Muscle layer of duodenum (tissue), 2 donors: ENCODE data around the gene ARSB.

Experiments
- H3K27ac ChIP-seq: one replicate; pipeline ENCODE4 v1.7.0; 2013; ENCODE audit warnings: mild to moderate bottlenecking, low read length
- H3K27me3 ChIP-seq: one replicate; pipeline ENCODE4 v1.7.0; 2013; ENCODE audit warnings: low read depth, mild to moderate bottlenecking, control low read depth, low read length
- H3K36me3 ChIP-seq, 2 donors: one replicate each; pipeline ENCODE4 v1.7.0; 2013; ENCODE audit warnings: low read length in 2 of 2, control low read depth in 1 of 2, mild to moderate bottlenecking in 1 of 2; ENCODE audit not compliant: insufficient read depth in 2 of 2, control insufficient read depth in 1 of 2
- H3K4me1 ChIP-seq, 2 donors: one replicate each; pipeline ENCODE4 v1.7.0; 2013; ENCODE audit warnings: low read length in 2 of 2, mild to moderate bottlenecking in 2 of 2, control low read depth in 1 of 2, moderate library complexity in 1 of 2; ENCODE audit not compliant: insufficient read depth in 2 of 2, control insufficient read depth in 1 of 2
- H3K4me3 ChIP-seq, 2 donors: one replicate each; pipeline ENCODE4 v1.7.0; 2013; ENCODE audit warnings: low read length in 2 of 2, low read depth in 1 of 2, mild to moderate bottlenecking in 1 of 2
- H3K9me3 ChIP-seq, 2 donors: one replicate each; pipeline ENCODE4 v1.7.0; 2013; ENCODE audit warnings: low read length in 2 of 2, control low read depth in 1 of 2, mild to moderate bottlenecking in 1 of 2; ENCODE audit not compliant: control insufficient read depth in 1 of 2
- donor health status: healthy.

Gene ARSB

GRCh38 chr5:78795757-78796156 lies 189.4 kb downstream of the ARSB start:
- peaks cover 0 to 1% of the 10 kb centered on the region in 2 donors for H3K36me3 ChIP-seq
- H3K27ac ChIP-seq, result no peak overlapping the region
- H3K4me1 ChIP-seq, result no peaks in the 10 kb centered on the region
- H3K27me3 ChIP-seq, result no peaks in the 10 kb centered on the region
- H3K4me3 ChIP-seq, result no peak overlapping the region
- H3K9me3 ChIP-seq, result no peaks in the 10 kb centered on the region

DNA sequence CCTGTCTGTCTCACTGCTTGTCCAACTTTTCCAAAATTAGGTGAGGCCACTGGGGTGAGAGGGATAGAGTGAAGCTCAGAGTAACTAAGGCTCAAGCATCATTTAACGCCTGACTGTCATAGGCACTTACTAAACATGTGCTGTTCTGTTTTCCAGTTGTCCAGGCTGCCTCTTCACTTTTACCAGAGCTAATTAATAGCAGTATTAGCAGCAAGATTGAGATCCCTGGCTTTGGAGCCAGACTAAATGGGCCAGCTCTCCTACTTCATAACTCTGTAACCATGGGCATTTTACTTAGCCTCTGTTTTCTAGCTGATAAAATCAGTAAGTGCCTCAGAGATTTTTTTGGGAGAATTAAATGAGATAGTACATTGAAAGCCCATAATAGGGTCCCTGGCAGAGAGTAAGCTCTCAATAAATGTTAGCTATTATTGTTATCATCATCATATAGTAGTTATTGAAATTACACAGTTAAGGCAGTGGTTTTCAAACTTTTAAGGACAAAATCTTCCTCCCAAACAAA lies 190.4 kb downstream of the ARSB start:
- Histone ChIP-seq H3K27me3 (no peaks in the 10 kb centered on the region), H3K4me1 (no peaks in the 10 kb centered on the region), H3K4me3 (no peak overlapping the region), H3K9me3 (no peaks in the 10 kb centered on the region), H3K36me3 (no peaks in the 10 kb centered on the region), H3K27ac (no peak overlapping the region)

- Histone ChIP-seq H3K9me3 (no peaks in the 10 kb centered on the region), H3K4me1 (no peaks in the 10 kb centered on the region), H3K27me3 (no peaks in the 10 kb centered on the region), H3K4me3 (no peak overlapping the region), H3K27ac (no peak overlapping the region), H3K36me3 (no peaks in the 10 kb centered on the region)
Observed at GRCh38 chr5:78793907-78794662, 191.0 kb downstream of the ARSB start.

DNA sequence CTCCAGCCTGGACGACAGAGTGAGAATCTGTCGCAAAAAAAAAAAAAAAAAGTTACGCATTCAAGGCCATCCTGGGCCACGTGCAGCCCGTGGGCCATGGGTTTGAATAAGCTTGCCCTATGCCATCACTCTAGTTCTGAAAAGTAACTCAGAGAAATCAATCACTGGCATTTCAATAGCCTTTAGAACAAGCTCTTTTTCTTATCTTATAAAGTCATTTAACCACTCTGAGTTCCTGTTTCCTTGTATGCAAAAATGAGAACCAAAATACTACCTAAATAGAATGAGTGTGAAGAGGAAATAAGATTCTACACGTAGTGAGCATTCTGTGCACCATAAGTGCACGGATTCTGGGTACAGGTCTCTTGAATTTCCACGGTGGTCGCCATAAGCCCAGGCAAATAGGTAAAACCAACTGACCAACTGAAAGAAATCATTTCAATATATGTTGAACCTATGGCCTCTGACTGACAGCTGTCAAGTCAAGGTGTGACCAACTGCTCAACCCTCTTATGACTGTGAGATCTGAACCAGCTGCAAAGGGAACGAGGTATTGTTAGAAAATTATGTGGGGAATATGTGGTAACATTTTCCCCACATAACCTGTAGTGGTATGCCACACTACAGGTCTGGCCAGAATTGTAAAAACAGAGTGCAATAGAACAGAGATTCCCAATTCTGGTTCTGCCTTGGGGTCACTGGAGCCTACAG lies 192.6 kb downstream of the ARSB start:
- no peak overlapping the region for H3K4me3 ChIP-seq
- no peaks in the 10 kb centered on the region for H3K27me3 ChIP-seq
- H3K4me1 ChIP-seq, result peaks cover 0 to 8% of the 10 kb centered on the region in 2 donors
- H3K27ac ChIP-seq, result no peak overlapping the region
- H3K36me3 ChIP-seq, result no peaks in the 10 kb centered on the region
- H3K9me3 ChIP-seq, result no peaks in the 10 kb centered on the region

- H3K4me3 ChIP-seq, result no peak overlapping the region
- H3K27me3 ChIP-seq, result no peaks in the 10 kb centered on the region
- no peaks in the 10 kb centered on the region for H3K36me3 ChIP-seq
- no peaks in the 10 kb centered on the region for H3K9me3 ChIP-seq
- H3K4me1 ChIP-seq, result peaks cover 0 to 8% of the 10 kb centered on the region in 2 donors
- H3K27ac ChIP-seq, result no peak overlapping the region
Observed at GRCh38 chr5:78791501-78792100, 193.5 kb downstream of the ARSB start.

GRCh38 chr5:78787783-78788182 lies 197.3 kb downstream of the ARSB start:
- Histone ChIP-seq H3K9me3 (no peaks in the 10 kb centered on the region), H3K27me3 (no peaks in the 10 kb centered on the region), H3K36me3 (no peaks in the 10 kb centered on the region), H3K4me1 (peaks cover 0 to 8% of the 10 kb centered on the region in 2 donors), H3K4me3 (no peak overlapping the region), H3K27ac (no peak overlapping the region)

DNA sequence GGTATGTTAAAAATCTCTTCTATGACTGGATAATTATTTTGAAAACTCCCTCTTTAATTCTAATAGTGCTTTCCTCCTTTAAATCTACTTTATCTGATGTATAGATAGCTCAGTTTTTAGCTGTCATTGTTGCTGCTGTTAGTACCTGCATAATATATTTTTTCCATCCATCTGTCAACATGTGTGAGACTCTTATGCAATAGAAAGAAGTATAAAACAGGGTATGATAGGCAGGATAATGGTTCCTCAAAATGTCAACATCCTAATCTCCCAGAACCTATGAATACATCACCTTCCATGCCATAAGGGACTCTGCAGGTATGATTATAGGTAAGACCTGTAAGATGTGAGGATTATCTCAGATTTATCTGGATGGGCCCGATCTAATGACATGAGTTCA lies 199.7 kb downstream of the ARSB start:
- H3K27ac ChIP-seq, result no peak overlapping the region
- no peaks in the 10 kb centered on the region for H3K9me3 ChIP-seq
- H3K27me3 ChIP-seq, result no peaks in the 10 kb centered on the region
- H3K4me3 ChIP-seq, result no peak overlapping the region
- H3K4me1 ChIP-seq, result peaks cover 0 to 8% of the 10 kb centered on the region in 2 donors
- peaks cover 0 to 2% of the 10 kb centered on the region in 2 donors for H3K36me3 ChIP-seq

GRCh38 chr5:78783434-78784130 lies 201.5 kb downstream of the ARSB start:
- H3K4me3 ChIP-seq, result no peak overlapping the region
- peaks cover 0 to 8% of the 10 kb centered on the region in 2 donors for H3K4me1 ChIP-seq
- peaks cover 0 to 14% of the 10 kb centered on the region in 2 donors for H3K36me3 ChIP-seq
- H3K27ac ChIP-seq, result no peak overlapping the region
- H3K27me3 ChIP-seq, result no peaks in the 10 kb centered on the region
- H3K9me3 ChIP-seq, result no peaks in the 10 kb centered on the region

DNA sequence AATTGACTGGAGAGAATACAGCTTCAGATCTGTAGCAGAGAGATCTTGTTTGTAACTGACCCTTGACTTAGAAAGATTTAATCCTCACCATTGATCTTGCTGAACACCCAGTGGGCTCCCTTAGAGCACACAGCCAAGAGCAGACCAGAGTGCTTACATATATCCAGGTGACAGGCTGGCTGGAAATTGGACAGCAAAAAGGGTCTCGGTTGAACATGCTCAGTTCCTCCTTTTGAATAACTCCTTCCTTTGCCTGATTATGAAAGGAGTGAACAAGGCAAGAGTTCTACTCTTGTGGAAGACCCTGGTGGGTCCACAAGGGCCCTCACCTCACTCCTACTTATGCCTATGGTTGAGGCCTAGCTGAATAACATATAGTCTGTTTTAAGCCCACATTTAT lies 202.4 kb downstream of the ARSB start:
- H3K36me3 ChIP-seq, result peaks cover 0 to 14% of the 10 kb centered on the region in 2 donors
- H3K27ac ChIP-seq, result no peak overlapping the region
- no peak overlapping the region for H3K4me3 ChIP-seq
- H3K4me1 ChIP-seq, result peaks cover 0 to 3% of the 10 kb centered on the region in 2 donors
- no peaks in the 10 kb centered on the region for H3K27me3 ChIP-seq
- H3K9me3 ChIP-seq, result no peaks in the 10 kb centered on the region

DNA sequence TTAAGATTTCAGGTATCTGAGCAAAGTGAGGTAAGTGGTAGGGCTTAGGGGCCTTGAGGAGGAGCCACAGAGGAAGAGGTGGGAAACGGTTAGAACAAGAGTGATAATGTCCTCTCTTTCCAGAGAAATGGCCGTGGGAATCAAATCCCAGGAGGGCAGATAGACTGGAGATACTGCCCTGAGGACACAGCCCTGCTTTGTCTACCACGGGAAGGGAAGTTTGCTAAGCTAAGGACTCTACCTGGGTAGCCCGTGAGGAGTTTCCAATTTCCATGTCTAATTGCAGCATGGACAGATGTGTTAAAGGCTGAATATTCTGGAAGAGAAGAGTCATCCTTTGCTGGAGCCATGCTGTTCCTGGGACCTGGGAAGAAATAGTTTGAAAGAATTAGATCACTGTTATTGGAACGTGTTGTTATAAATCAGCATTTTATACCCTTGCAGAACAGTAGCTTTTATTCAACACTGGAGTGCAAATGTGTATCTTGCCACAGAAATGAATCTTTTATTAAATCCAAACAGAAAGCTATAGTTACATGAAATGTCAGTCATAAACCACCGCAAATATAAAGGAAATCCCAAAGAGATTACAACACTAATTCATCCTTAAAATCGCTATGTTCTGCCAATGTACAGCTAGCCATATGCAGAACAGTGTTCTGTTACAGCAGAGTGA lies 203.4 kb downstream of the ARSB start:
- H3K27ac ChIP-seq, result no peak overlapping the region
- no peaks in the 10 kb centered on the region for H3K9me3 ChIP-seq
- H3K27me3 ChIP-seq, result no peaks in the 10 kb centered on the region
- peaks cover 0 to 14% of the 10 kb centered on the region in 2 donors for H3K36me3 ChIP-seq
- no peaks in the 10 kb centered on the region for H3K4me1 ChIP-seq
- no peak overlapping the region for H3K4me3 ChIP-seq
